HCT116 (cell line): ENCODE measurements around the gene TMEM131. TPM values are rescaled to one million over a fixed set of nuclear protein-coding genes. Genes with fewer than 3 reads are reported as not detected.

Experiments
- ATAC-seq: fragments of 200-7000 bp; cut with Tn5 transposase; 2 replicates; pipeline ENCODE4 v1.9.1; 2020; ENCODE audit warnings: mild to moderate bottlenecking, moderate library complexity
- BruUV-seq: library from RNA; stranded (reverse); fragments of 400-500 nt; replicated peaks from 2 replicates; lab custom pipeline; 2021; lab: Mats Ljungman, UMichigan
- CTCF ChIA-PET: fragments of 300-600 bp; sonication (Branson Sonifier 250); formaldehyde crosslinking; loops from one replicate; lab custom pipeline; 2021; ENCODE audit warnings: antibody characterized with exemption; lab: Charles Lee
- POLR2A ChIA-PET: fragments of 300-600, 350-600 bp; sonication (Branson Sonifier 250); formaldehyde crosslinking; loops from one replicate; lab custom pipeline; 2021; ENCODE audit warnings: antibody characterized with exemption; lab: Charles Lee
- RAD21 ChIA-PET, 2 experiments: fragments of 300-600 bp; sonication (Branson Sonifier 250); formaldehyde crosslinking; loops; one replicate each; lab custom pipeline; 2023; ENCODE audit warnings: low total read pairs in 2 of 2; ENCODE audit not compliant: uncharacterized antibody in 2 of 2, unreplicated experiment in 2 of 2, low non-redundant PET in 1 of 2; lab: Charles Lee
- DNase-seq: peaks from one replicate; pipeline ENCODE4 v3.0.0-alpha.2; 2010; ENCODE audit warnings: low read depth, low spot score
- H2AFZ ChIP-seq: fragments of 200-600 bp; shearing (Covaris generic), sonication (generic); 2 replicates; pipeline ENCODE4 v1.6.1; 2017; ENCODE audit warnings: low read depth, mixed run types, mixed read lengths, antibody characterized with exemption, low read length; ENCODE audit not compliant: poor library complexity, severe bottlenecking
- H3K27ac ChIP-seq: 2 replicates; pipeline ENCODE4 v1.5.1; 2012; ENCODE audit warnings: low read depth, low read length
- H3K27me3 ChIP-seq: fragments of 200-600 bp; sonication (generic); 2 replicates; pipeline ENCODE4 v1.6.1; 2016; ENCODE audit warnings: mixed run types, low read length, mixed read lengths; ENCODE audit not compliant: insufficient read depth
- H3K36me3 ChIP-seq, 2 experiments: fragments of 200-500 bp in 1 of 2; fragments of 200-600 bp in 1 of 2; sonication (Bioruptor generic) in 1 of 2; sonication (generic) in 1 of 2; 2 replicates each; pipeline versions ENCODE4 v1.5.1 to v1.6.1; 2014 to 2016; ENCODE audit warnings: low read length in 2 of 2, inconsistent platforms in 1 of 2, mixed read lengths in 1 of 2, mixed run types in 1 of 2; ENCODE audit not compliant: insufficient read depth in 2 of 2, control insufficient read depth in 1 of 2
- H3K4me1 ChIP-seq, 2 experiments: fragments of 200-600 bp in 1 of 2; sonication (generic) in 1 of 2; 2 replicates each; pipeline versions ENCODE4 v1.5.1 to v1.6.1; 2012 to 2017; ENCODE audit warnings: low read length in 2 of 2, inconsistent platforms in 1 of 2, mild to moderate bottlenecking in 1 of 2, mixed read lengths in 1 of 2, mixed run types in 1 of 2, moderate library complexity in 1 of 2; ENCODE audit not compliant: insufficient read depth in 2 of 2, control insufficient read depth in 1 of 2
- H3K4me2 ChIP-seq: fragments of 200-600 bp; sonication (generic); 2 replicates; pipeline ENCODE4 v1.6.1; 2017; ENCODE audit warnings: mixed run types, low read length, mixed read lengths
- H3K4me3 ChIP-seq, 2 experiments: fragments of 200-600 bp in 1 of 2; sonication (generic) in 1 of 2; replicated peaks in 1 of 2; 2 replicates each; pipeline ENCODE4 v1.5.1; 2011 to 2016; ENCODE audit warnings: low read length in 2 of 2, control low read depth in 1 of 2, low read depth in 1 of 2, mild to moderate bottlenecking in 1 of 2, mixed read lengths in 1 of 2, mixed run types in 1 of 2
- H3K79me2 ChIP-seq: fragments of 200-600 bp; sonication (generic); 2 replicates; pipeline ENCODE4 v1.6.1; 2017; ENCODE audit warnings: mild to moderate bottlenecking, mixed run types, low read length, moderate library complexity, mixed read lengths; ENCODE audit not compliant: insufficient read depth
- H3K9ac ChIP-seq: fragments of 200-600 bp; sonication (generic); 2 replicates; pipeline ENCODE4 v1.6.1; 2016; ENCODE audit warnings: low read length, mixed read lengths
- H3K9me2 ChIP-seq: fragments of 200-600 bp; sonication (generic), shearing (Covaris generic); 2 replicates; pipeline ENCODE4 v1.6.1; 2017; ENCODE audit warnings: mixed run types, mild to moderate bottlenecking, moderate library complexity; ENCODE audit not compliant: insufficient read depth
- H3K9me3 ChIP-seq, 2 experiments: fragments of 200-500 bp in 1 of 2; fragments of 200-600 bp in 1 of 2; sonication (Bioruptor generic) in 1 of 2; sonication (generic) in 1 of 2; 2 replicates each; pipeline ENCODE4 v1.6.1; 2014 to 2017; ENCODE audit warnings: low read length in 2 of 2, mixed read lengths in 2 of 2, inconsistent platforms in 1 of 2, low read depth in 1 of 2, mild to moderate bottlenecking in 1 of 2, mixed run types in 1 of 2, moderate library complexity in 1 of 2; ENCODE audit not compliant: control insufficient read depth in 1 of 2, insufficient read depth in 1 of 2
- H4K20me1 ChIP-seq: fragments of 200-600 bp; sonication (generic), shearing (Covaris generic); 2 replicates; pipeline ENCODE4 v1.6.1; 2017; ENCODE audit warnings: mixed run types, mild to moderate bottlenecking, moderate library complexity; ENCODE audit not compliant: insufficient read depth
- CEBPB ChIP-seq: IDR thresholded peaks from 2 replicates; pipeline ENCODE4 v1.6.1; 2012; ENCODE audit warnings: low read depth
- EGR1 ChIP-seq: IDR thresholded peaks from 2 replicates; pipeline ENCODE4 v1.6.1; 2012; ENCODE audit warnings: low read depth
- ELF1 ChIP-seq: IDR thresholded peaks from 2 replicates; pipeline ENCODE4 v1.6.1; 2012; ENCODE audit warnings: low read depth, borderline replicate concordance
- POLR2A ChIP-seq: IDR thresholded peaks from 2 replicates; pipeline ENCODE4 v1.7.0; 2011; ENCODE audit warnings: borderline replicate concordance; ENCODE audit not compliant: insufficient read depth, insufficient read length; ENCODE audit errors: extremely low read depth
- RAD21 ChIP-seq: IDR thresholded peaks from 2 replicates; pipeline ENCODE4 v1.6.1; 2012; ENCODE audit warnings: low read depth, mild to moderate bottlenecking
- TCF7L2 ChIP-seq: IDR thresholded peaks from 2 replicates; pipeline ENCODE4 v1.7.0; 2011; ENCODE audit warnings: borderline replicate concordance, inconsistent platforms; ENCODE audit not compliant: insufficient read depth, insufficient read length; ENCODE audit errors: extremely low read depth
- ZFX ChIP-seq: fragments of 450-650 bp; IDR thresholded peaks from 2 replicates; pipeline ENCODE4 v1.6.1; 2017
- intact Hi-C: fragments of 100-400 bp; cut with micrococcal nuclease; formaldehyde crosslinking; loops from 2 replicates; pipeline ENCODE4 v1.10.0; 2022
- total RNA-seq: library from RNA; stranded (reverse); gene quantifications from one replicate; pipeline ENCODE4 v1.2.1, GENCODE V29; 2021; ENCODE audit not compliant: unreplicated experiment
- TF ChIP-seq, protein P1 (sequence below): IDR thresholded peaks from 2 replicates; pipeline ENCODE4 v1.6.1; 2012
- TF ChIP-seq, protein P2 (sequence below): IDR thresholded peaks from 2 replicates; pipeline ENCODE4 v1.6.1; 2012; ENCODE audit warnings: low read depth
- TF ChIP-seq, protein P3 (sequence below): IDR thresholded peaks from 2 replicates; pipeline ENCODE4 v1.6.1; 2012

TMEM131 gene
- total RNA-seq, 1 experiment from 2014 or later, result 51.5 TPM

DNA sequence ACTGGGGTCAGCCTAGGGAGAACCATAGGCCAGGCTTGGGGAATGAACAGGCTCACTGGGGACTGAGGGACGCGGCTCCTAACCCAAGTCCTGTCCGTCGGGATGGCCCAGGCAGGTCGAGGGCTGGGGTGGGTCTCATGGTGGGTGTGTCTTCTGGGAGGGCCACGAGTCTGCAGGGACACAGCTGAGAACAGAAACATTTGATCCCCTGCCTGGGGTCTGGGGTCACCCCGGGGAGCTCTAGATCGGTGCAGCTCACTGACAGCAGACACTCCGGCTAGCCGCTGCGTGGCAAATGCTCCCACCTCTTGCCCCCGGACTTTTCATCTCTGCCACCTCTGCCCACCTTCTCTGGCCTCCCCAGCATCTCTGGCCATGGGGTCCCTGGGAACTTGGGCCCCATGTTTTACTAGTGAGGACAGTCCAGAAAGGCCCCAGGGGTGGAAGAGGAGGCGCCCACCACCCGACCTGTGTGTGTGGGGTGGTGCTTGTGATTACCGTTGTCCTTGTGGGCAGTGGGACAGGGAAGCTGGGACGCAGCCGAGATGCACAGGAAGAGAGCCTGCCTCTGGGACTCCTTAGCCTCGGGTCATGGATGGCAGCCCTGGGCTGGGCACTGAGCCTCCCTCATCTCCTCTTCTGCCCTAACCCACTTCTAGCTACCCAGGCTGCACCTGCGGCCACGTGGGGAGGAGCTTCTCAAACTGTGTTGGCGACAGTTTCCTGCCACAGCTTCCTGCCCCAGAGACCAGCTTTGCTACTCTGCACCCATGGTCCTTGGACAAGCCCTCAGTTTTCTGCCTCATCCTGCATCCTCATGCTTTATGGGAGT, 277.5 kb downstream of the TMEM131 start:
- Histone ChIP-seq H3K9me3 (no peaks in the 10 kb centered on the region), H3K4me3 (no peak overlapping the region), H3K27me3 (no peaks in the 10 kb centered on the region), H3K27ac (no peak overlapping the region), H2AFZ (no peak overlapping the region), H3K9me2 (no peaks in the 10 kb centered on the region), H3K4me2 (no peak overlapping the region), H3K36me3 (no peaks in the 10 kb centered on the region), H3K4me1 (no peaks in the 10 kb centered on the region), H4K20me1 (no peaks in the 10 kb centered on the region), H3K9ac (no peak overlapping the region), H3K79me2 (no peaks in the 10 kb centered on the region)
- ATAC-seq (no peak), DNase-seq (no peak)
- POLR2A ChIA-PET, result no interaction called here
- RAD21 ChIA-PET, result no interaction called here
- TF ChIP-seq ZFX (no peak), TCF7L2 (no peak), RAD21 (no peak), CEBPB (no peak), POLR2A (no peak), ELF1 (no peak), EGR1 (no peak)
- TF ChIP-seq, protein P1, sequence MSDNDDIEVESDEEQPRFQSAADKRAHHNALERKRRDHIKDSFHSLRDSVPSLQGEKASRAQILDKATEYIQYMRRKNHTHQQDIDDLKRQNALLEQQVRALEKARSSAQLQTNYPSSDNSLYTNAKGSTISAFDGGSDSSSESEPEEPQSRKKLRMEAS, result no peak
- TF ChIP-seq, protein P2, sequence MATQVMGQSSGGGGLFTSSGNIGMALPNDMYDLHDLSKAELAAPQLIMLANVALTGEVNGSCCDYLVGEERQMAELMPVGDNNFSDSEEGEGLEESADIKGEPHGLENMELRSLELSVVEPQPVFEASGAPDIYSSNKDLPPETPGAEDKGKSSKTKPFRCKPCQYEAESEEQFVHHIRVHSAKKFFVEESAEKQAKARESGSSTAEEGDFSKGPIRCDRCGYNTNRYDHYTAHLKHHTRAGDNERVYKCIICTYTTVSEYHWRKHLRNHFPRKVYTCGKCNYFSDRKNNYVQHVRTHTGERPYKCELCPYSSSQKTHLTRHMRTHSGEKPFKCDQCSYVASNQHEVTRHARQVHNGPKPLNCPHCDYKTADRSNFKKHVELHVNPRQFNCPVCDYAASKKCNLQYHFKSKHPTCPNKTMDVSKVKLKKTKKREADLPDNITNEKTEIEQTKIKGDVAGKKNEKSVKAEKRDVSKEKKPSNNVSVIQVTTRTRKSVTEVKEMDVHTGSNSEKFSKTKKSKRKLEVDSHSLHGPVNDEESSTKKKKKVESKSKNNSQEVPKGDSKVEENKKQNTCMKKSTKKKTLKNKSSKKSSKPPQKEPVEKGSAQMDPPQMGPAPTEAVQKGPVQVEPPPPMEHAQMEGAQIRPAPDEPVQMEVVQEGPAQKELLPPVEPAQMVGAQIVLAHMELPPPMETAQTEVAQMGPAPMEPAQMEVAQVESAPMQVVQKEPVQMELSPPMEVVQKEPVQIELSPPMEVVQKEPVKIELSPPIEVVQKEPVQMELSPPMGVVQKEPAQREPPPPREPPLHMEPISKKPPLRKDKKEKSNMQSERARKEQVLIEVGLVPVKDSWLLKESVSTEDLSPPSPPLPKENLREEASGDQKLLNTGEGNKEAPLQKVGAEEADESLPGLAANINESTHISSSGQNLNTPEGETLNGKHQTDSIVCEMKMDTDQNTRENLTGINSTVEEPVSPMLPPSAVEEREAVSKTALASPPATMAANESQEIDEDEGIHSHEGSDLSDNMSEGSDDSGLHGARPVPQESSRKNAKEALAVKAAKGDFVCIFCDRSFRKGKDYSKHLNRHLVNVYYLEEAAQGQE, result no peak
- TF ChIP-seq, protein P3, sequence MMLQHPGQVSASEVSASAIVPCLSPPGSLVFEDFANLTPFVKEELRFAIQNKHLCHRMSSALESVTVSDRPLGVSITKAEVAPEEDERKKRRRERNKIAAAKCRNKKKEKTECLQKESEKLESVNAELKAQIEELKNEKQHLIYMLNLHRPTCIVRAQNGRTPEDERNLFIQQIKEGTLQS, result no peak
- CTCF ChIA-PET, result no interaction called here
- intact Hi-C loops, result no loop called here
- BruUV-seq, result no TSS peak
